Dermis blood vessel endothelial cell (primary cell): ENCODE measurements around the gene NKTR. TPM values are rescaled to one million over a fixed set of nuclear protein-coding genes. Genes with fewer than 3 reads are reported as not detected.
"Not testable (repeated sequence)": the region's sequence is repeated elsewhere in the genome, so short reads cannot be mapped to it uniquely, and the experiment has no call there.

Experiments used
- DNase-seq: peaks from one replicate; pipeline ENCODE4 v3.0.0; 2010
- total RNA-seq: library from RNA; depleted of rRNA; stranded (reverse); fragments of >200 nt; gene quantifications from 2 replicates; pipeline ENCODE4 v1.2.3, GENCODE V29; 2014

NKTR gene
- total RNA-seq, 1 donor from 2014 or later, result 133 TPM

GRCh38 chr3:42597098-42597497 lies 3.4 kb upstream of the NKTR start:
- DNase-seq, result not testable (repeated sequence)

GRCh38 chr3:42600958-42601675 lies 631 bp downstream of the NKTR start:
- peak; percentile 74 for DNase-seq

GRCh38 chr3:42601896-42602581 lies 1.6 kb downstream of the NKTR start:
- DNase-seq, result peak; percentile 58

GRCh38 chr3:42602961-42603360 lies 2.5 kb downstream of the NKTR start:
- no peak for DNase-seq

- peak; percentile 85 for DNase-seq
These were observed 5.2 kb downstream of the NKTR start for GRCh38 chr3:42605546-42606173.

GRCh38 chr3:42608581-42608980 lies 8.1 kb downstream of the NKTR start:
- no peak for DNase-seq

GRCh38 chr3:42610976-42611375 lies 10.5 kb downstream of the NKTR start:
- peak; percentile 81 for DNase-seq

- DNase-seq, result peak; percentile 47
These were observed 11.7 kb downstream of the NKTR start for GRCh38 chr3:42612217-42612616.

GRCh38 chr3:42612928-42613327 lies 12.4 kb downstream of the NKTR start:
- no peak for DNase-seq

- peak; percentile 56 for DNase-seq
These were observed 13.0 kb downstream of the NKTR start for GRCh38 chr3:42613462-42613861.

GRCh38 chr3:42631620-42632019 lies 31.1 kb downstream of the NKTR start:
- no peak for DNase-seq

GRCh38 chr3:42632146-42632545 lies 31.7 kb downstream of the NKTR start:
- no peak for DNase-seq

GRCh38 chr3:42633544-42633943 lies 33.1 kb downstream of the NKTR start:
- no peak for DNase-seq

GRCh38 chr3:42635111-42635510 lies 34.6 kb downstream of the NKTR start:
- DNase-seq, result peak; percentile 71

- DNase-seq, result no peak
These were observed 36.5 kb downstream of the NKTR start for GRCh38 chr3:42637001-42637400.

GRCh38 chr3:42638339-42638842 lies 37.9 kb downstream of the NKTR start:
- no peak for DNase-seq

- DNase-seq, result no peak
These were observed 38.7 kb downstream of the NKTR start for GRCh38 chr3:42639192-42639591.

- DNase-seq, result no peak
These were observed 39.6 kb downstream of the NKTR start for GRCh38 chr3:42640129-42640528.

- no peak for DNase-seq
These were observed 40.4 kb downstream of the NKTR start for GRCh38 chr3:42640771-42641370.

GRCh38 chr3:42647821-42648459 lies 47.5 kb downstream of the NKTR start:
- no peak for DNase-seq

GRCh38 chr3:42649006-42649405 lies 48.5 kb downstream of the NKTR start:
- DNase-seq, result no peak

GRCh38 chr3:42649783-42650182 lies 49.3 kb downstream of the NKTR start:
- no peak for DNase-seq
